GM10248 (cell line): Measurements from ENCODE around the gene CYP17A1.
"Not testable (repeated sequence)": the region's sequence is repeated elsewhere in the genome, so short reads cannot be mapped to it uniquely, and the experiment has no call there.

Source experiments
- CTCF ChIA-PET: fragments of 300-600 bp; sonication (Branson Sonifier 250); formaldehyde crosslinking; extraction: SDS; loops from one replicate; lab custom pipeline; 2021; ENCODE audit warnings: antibody characterized with exemption; lab: Yijun Ruan, JAX
- POLR2A ChIA-PET: fragments of 350-650 bp; sonication (Branson Sonifier 250); formaldehyde crosslinking; extraction: SDS; loops from one replicate; lab custom pipeline; 2020; ENCODE audit warnings: antibody characterized with exemption; lab: Yijun Ruan, JAX
- DNase-seq: peaks from one replicate; pipeline ENCODE4 v3.0.0; 2012; ENCODE audit errors: extremely low spot score
- TF ChIP-seq, protein P1 (sequence below): IDR thresholded peaks from 2 replicates; pipeline ENCODE4 v1.5.1; 2012; ENCODE audit warnings: mild to moderate bottlenecking, low read depth; ENCODE audit errors: extremely low read depth, missing control alignments, control extremely low read depth

CYP17A1 gene

DNA sequence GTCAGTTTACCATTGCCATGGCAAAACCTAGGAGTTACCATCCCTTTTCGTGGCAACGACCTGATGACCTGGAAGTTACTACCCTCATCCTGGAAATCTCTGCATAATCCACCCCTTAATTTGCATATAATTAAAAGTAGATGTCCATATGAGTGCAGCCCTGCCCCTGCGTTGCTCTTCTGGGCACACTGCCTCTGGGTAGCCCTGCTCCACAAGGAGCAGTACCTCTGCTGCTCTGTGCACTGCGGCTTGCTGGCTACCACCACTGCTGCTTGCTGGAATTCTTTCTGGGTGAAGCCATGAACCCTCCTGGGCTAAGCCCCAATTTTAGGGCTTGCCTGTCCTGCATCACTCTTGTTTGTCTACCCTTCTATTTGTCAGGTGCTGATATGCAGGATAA lies 12.5 kb downstream of the CYP17A1 start:
- TF ChIP-seq, protein P1, sequence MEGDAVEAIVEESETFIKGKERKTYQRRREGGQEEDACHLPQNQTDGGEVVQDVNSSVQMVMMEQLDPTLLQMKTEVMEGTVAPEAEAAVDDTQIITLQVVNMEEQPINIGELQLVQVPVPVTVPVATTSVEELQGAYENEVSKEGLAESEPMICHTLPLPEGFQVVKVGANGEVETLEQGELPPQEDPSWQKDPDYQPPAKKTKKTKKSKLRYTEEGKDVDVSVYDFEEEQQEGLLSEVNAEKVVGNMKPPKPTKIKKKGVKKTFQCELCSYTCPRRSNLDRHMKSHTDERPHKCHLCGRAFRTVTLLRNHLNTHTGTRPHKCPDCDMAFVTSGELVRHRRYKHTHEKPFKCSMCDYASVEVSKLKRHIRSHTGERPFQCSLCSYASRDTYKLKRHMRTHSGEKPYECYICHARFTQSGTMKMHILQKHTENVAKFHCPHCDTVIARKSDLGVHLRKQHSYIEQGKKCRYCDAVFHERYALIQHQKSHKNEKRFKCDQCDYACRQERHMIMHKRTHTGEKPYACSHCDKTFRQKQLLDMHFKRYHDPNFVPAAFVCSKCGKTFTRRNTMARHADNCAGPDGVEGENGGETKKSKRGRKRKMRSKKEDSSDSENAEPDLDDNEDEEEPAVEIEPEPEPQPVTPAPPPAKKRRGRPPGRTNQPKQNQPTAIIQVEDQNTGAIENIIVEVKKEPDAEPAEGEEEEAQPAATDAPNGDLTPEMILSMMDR, result no peak
- no peak for DNase-seq
- POLR2A ChIA-PET, result no interaction called here
- CTCF ChIA-PET, result interaction anchor here (0.7 to 2.2 kb wide), 2 partner anchors 9 to 12 kb away, joined by 3 to 14 read pairs; partner anchors contain the start of gene CYP17A1

- TF ChIP-seq, protein P1, result no peak
- CTCF ChIA-PET, result interaction anchor here (1.0 to 1.3 kb wide), 2 partner anchors 12 to 15 kb away, joined by 3 to 4 read pairs; partner anchors contain the start of gene CYP17A1
- DNase-seq, result no peak
- POLR2A ChIA-PET, result no interaction called here
Measured at GRCh38 chr10:102822222-102822621, 15.0 kb downstream of the CYP17A1 start.

GRCh38 chr10:102820008-102820407 lies 17.2 kb downstream of the CYP17A1 start:
- CTCF ChIA-PET, result interaction anchor here (1.1 to 1.8 kb wide), 3 partner anchors 15 to 92 kb away, joined by 3 to 6 read pairs (median 4); no protein-coding TSS in a partner anchor
- POLR2A ChIA-PET, result interaction anchor here (0.5 kb wide), 1 partner anchor 51 kb away, joined by 3 read pairs; no protein-coding TSS in a partner anchor
- not testable (repeated sequence) for DNase-seq

- ChIA-PET CTCF (interaction anchor here (1.1 to 1.8 kb wide), 3 partner anchors 16 to 83 kb away, joined by 4 to 6 read pairs (median 4); partner anchors contain the start of gene CYP17A1), POLR2A (no interaction called here)
- DNase-seq, result no peak
- TF ChIP-seq, protein P1, result no peak
Measured at GRCh38 chr10:102819054-102819453, 18.2 kb downstream of the CYP17A1 start.

DNA sequence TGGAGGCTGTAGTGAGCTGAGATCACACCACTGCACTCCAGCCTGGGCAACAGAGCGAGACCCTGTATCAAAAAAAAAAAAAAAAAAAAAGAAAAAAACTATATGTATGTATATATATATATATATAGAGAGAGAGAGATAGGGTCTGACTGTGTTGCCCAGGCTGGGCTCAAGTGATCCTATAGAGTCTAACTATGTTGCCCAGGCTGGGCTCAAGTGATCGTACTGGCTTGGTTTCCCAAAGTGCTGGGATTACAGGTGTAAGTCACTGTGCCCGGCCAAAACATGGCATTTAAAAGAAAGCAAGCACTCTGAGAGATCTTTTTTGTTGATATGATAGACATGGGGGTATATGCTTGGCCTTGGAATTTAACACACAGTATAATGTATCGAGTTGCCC lies 20.0 kb downstream of the CYP17A1 start:
- POLR2A ChIA-PET, result interaction anchor here (0.6 kb wide), 1 partner anchor 79 kb away, joined by 3 read pairs; no protein-coding TSS in a partner anchor
- TF ChIP-seq, protein P1, result no peak
- no peak for DNase-seq
- CTCF ChIA-PET, result no interaction called here

DNA sequence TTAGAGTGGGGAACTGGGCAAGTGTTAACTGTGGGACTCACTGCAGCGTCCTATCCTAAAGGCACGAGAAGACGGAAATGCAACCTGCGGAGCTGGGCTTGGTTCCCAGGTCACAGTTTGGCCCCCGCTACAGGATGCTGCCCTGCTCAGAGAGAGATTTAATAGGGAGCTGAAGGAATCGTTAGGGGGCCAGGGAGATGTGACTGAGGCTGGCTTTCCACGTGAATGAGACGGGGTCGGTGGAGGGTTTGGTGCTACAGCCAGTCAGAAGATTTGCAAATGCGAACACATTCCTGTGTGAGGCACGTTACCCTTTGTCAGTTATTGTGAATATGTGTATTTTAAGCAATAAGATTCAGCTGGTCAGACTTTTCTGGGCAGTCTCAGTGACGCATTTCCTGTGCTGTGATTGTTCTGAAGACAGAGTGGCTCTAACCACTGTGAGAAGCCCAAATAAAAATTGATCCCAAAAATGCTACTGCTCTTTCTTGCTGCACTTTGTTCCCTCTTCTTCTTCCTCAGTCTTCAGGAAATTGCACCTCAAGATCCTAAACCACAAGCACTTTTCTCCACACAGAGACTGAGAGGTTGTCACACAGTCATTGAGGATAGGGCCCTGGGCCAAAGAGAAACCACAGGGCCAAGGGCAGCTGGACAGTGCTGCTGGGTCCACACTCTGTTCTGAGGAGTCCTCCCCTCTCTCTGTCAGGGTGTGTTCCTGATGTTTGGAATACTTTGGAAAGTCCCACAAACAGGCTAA lies 21.2 kb downstream of the CYP17A1 start:
- no peak for DNase-seq
- ChIA-PET POLR2A (no interaction called here), CTCF (no interaction called here)
- TF ChIP-seq, protein P1, result no peak

DNA sequence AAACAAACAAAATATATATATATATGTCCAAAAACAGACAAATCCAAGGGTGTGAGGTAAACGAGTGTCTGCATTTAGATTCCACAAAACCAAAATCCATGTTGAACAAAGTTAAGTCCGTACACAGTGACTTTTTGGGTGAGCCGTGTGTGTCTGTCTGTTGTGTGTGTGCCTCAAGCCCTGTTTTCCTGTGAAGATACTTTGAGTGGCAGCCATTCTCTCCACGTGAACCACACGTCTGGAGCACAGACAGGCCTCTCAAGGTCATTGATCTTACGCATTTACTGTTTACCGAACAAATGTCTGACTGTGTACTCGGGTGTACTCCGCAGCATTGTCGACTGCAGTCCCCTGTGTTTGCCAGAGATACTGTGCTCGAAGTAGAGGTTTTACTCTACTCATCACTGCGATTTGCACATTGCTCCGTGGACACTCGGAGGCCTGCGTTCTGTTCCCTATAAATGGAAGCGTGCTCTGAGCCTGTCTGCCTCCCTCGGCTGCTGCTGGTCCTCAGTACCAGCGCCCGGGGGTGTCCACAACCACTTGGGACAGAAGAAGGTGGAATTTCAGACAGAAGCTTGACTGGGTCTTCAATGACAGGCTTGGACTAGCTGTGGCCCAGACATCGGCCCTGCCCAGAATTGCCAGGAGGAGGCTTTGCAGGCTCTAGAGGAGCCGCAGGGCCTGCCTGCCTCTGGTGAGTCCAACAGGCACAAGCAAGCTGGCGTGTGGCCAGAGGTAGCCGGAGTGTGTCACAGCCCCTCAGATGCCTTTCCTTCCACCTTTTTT lies 22.1 kb downstream of the CYP17A1 start:
- CTCF ChIA-PET, result no interaction called here
- POLR2A ChIA-PET, result no interaction called here
- no peak for DNase-seq
- TF ChIP-seq, protein P1, result no peak
